HepG2 (cell line): ENCODE data around the gene HSDL2.

Experiments
- EZH2 ChIP-seq: conservative IDR thresholded peaks from 2 replicates; pipeline ENCODE4 v1.6.1; 2012; ENCODE audit warnings: mild to moderate bottlenecking, low read depth, low read length, moderate library complexity
- JUNB ChIP-seq: sonication (generic); formaldehyde crosslinking; IDR thresholded peaks from 2 replicates; pipeline ENCODE4 v1.8.0; 2022; ENCODE audit warnings: missing genetic modification reagents, mild to moderate bottlenecking, borderline replicate concordance
- KDM4B ChIP-seq: sonication (generic); formaldehyde crosslinking; IDR thresholded peaks from 2 replicates; pipeline ENCODE4 v1.4.0; 2020; ENCODE audit warnings: missing genetic modification reagents
- POGZ ChIP-seq: sonication (generic); formaldehyde crosslinking; IDR thresholded peaks from 2 replicates; pipeline ENCODE4 v1.4.0; 2020; ENCODE audit warnings: mild to moderate bottlenecking, missing genetic modification reagents
- RBFOX2 ChIP-seq: fragments of 200-400 bp; formaldehyde crosslinking; IDR thresholded peaks from 2 replicates; pipeline ENCODE4 v1.6.1; 2017; ENCODE audit warnings: low read depth, mild to moderate bottlenecking, low read length
- ZKSCAN8 ChIP-seq: IDR thresholded peaks from 2 replicates; pipeline ENCODE4 v1.6.1; 2016; ENCODE audit warnings: borderline replicate concordance, missing genetic modification reagents, missing compliant biosample characterization
- ZNF207 ChIP-seq: fragments of 450-650 bp; IDR thresholded peaks from 2 replicates; pipeline ENCODE4 v1.6.1; 2016; ENCODE audit warnings: antibody characterized with exemption, borderline replicate concordance
- ZNF24 ChIP-seq: fragments of 450-650 bp; IDR thresholded peaks from 2 replicates; pipeline ENCODE4 v1.6.1; 2017; ENCODE audit warnings: antibody characterized with exemption, mild to moderate bottlenecking
- TF ChIP-seq, protein P1 (sequence below): sonication (generic); formaldehyde crosslinking; IDR thresholded peaks from 2 replicates; pipeline ENCODE4 v1.5.0; 2020; ENCODE audit warnings: mild to moderate bottlenecking, missing genetic modification reagents
- TF ChIP-seq, protein P2 (sequence below): sonication (generic); formaldehyde crosslinking; conservative IDR thresholded peaks from 2 replicates; pipeline ENCODE4 v1.8.0; 2022; ENCODE audit warnings: low read depth, missing genetic modification reagents
- TF ChIP-seq, protein P3 (sequence below): sonication (generic); formaldehyde crosslinking; IDR thresholded peaks from 2 replicates; pipeline ENCODE4 v1.5.0; 2020; ENCODE audit warnings: mild to moderate bottlenecking, missing genetic modification reagents, moderate library complexity
- TF ChIP-seq, protein P4 (sequence below): sonication (generic); formaldehyde crosslinking; IDR thresholded peaks from 2 replicates; pipeline ENCODE4 v1.4.0; 2020; ENCODE audit warnings: missing genetic modification reagents
- TF ChIP-seq, protein P5 (sequence below): IDR thresholded peaks from 2 replicates; pipeline ENCODE4 v1.6.1; 2016

DNA sequence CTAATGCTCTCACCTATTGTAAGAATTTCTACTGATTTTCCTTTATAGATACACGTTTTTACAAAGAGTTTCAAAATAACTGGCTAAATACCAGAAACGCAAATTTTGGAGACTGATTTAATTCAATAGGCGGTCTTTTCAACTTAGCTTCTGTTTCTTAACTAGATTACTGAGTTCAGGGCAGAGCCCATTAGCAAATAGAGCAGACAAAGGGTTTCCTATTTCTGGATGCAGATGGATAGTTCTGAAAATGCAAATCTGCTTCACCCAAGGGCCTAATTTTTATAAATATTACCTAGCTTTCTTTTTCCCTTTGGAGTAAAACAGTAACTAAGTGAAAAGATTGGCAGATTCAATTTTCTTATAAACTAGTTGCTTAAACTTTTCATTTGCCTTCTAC is 93.1 kb downstream of the HSDL2 start:
- TF ChIP-seq, protein P1, sequence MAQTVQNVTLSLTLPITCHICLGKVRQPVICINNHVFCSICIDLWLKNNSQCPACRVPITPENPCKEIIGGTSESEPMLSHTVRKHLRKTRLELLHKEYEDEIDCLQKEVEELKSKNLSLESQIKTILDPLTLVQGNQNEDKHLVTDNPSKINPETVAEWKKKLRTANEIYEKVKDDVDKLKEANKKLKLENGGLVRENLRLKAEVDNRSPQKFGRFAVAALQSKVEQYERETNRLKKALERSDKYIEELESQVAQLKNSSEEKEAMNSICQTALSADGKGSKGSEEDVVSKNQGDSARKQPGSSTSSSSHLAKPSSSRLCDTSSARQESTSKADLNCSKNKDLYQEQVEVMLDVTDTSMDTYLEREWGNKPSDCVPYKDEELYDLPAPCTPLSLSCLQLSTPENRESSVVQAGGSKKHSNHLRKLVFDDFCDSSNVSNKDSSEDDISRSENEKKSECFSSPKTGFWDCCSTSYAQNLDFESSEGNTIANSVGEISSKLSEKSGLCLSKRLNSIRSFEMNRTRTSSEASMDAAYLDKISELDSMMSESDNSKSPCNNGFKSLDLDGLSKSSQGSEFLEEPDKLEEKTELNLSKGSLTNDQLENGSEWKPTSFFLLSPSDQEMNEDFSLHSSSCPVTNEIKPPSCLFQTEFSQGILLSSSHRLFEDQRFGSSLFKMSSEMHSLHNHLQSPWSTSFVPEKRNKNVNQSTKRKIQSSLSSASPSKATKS (CRISPR knock-in tag): no peak
- TF ChIP-seq ZNF24: no peak
- TF ChIP-seq, protein P2, sequence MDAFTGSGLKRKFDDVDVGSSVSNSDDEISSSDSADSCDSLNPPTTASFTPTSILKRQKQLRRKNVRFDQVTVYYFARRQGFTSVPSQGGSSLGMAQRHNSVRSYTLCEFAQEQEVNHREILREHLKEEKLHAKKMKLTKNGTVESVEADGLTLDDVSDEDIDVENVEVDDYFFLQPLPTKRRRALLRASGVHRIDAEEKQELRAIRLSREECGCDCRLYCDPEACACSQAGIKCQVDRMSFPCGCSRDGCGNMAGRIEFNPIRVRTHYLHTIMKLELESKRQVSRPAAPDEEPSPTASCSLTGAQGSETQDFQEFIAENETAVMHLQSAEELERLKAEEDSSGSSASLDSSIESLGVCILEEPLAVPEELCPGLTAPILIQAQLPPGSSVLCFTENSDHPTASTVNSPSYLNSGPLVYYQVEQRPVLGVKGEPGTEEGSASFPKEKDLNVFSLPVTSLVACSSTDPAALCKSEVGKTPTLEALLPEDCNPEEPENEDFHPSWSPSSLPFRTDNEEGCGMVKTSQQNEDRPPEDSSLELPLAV: no peak
- TF ChIP-seq, protein P3, sequence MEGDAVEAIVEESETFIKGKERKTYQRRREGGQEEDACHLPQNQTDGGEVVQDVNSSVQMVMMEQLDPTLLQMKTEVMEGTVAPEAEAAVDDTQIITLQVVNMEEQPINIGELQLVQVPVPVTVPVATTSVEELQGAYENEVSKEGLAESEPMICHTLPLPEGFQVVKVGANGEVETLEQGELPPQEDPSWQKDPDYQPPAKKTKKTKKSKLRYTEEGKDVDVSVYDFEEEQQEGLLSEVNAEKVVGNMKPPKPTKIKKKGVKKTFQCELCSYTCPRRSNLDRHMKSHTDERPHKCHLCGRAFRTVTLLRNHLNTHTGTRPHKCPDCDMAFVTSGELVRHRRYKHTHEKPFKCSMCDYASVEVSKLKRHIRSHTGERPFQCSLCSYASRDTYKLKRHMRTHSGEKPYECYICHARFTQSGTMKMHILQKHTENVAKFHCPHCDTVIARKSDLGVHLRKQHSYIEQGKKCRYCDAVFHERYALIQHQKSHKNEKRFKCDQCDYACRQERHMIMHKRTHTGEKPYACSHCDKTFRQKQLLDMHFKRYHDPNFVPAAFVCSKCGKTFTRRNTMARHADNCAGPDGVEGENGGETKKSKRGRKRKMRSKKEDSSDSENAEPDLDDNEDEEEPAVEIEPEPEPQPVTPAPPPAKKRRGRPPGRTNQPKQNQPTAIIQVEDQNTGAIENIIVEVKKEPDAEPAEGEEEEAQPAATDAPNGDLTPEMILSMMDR (CRISPR knock-in tag): no peak
- no peak for TF ChIP-seq RBFOX2
- no peak for TF ChIP-seq ZKSCAN8
- TF ChIP-seq, protein P4, sequence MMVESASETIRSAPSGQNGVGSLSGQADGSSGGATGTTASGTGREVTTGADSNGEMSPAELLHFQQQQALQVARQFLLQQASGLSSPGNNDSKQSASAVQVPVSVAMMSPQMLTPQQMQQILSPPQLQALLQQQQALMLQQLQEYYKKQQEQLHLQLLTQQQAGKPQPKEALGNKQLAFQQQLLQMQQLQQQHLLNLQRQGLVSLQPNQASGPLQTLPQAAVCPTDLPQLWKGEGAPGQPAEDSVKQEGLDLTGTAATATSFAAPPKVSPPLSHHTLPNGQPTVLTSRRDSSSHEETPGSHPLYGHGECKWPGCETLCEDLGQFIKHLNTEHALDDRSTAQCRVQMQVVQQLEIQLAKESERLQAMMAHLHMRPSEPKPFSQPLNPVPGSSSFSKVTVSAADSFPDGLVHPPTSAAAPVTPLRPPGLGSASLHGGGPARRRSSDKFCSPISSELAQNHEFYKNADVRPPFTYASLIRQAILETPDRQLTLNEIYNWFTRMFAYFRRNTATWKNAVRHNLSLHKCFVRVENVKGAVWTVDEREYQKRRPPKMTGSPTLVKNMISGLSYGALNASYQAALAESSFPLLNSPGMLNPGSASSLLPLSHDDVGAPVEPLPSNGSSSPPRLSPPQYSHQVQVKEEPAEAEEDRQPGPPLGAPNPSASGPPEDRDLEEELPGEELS: no peak
- TF ChIP-seq EZH2: no peak
- TF ChIP-seq, protein P5, sequence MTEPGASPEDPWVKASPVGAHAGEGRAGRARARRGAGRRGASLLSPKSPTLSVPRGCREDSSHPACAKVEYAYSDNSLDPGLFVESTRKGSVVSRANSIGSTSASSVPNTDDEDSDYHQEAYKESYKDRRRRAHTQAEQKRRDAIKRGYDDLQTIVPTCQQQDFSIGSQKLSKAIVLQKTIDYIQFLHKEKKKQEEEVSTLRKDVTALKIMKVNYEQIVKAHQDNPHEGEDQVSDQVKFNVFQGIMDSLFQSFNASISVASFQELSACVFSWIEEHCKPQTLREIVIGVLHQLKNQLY (CRISPR knock-in tag): no peak
- TF ChIP-seq POGZ (CRISPR knock-in tag): no peak
- no peak for TF ChIP-seq KDM4B (CRISPR knock-in tag)
- TF ChIP-seq ZNF207: no peak
- no peak for TF ChIP-seq JUNB (CRISPR knock-in tag)
